ENCODE data around the gene INPPL1.
"Not testable (repeated sequence)": the region's sequence is repeated elsewhere in the genome, so short reads cannot be mapped to it uniquely, and the experiment has no call there.

Gene INPPL1

GRCh38 chr11:72244361-72245262, 20.0 kb downstream of the INPPL1 start:
- DNase-seq, result no peak

- DNase-seq, result no peak
Measured at GRCh38 chr11:72245263-72245816, 20.8 kb downstream of the INPPL1 start.

- DNase-seq, result no peak
Measured at GRCh38 chr11:72247584-72247983, 23.0 kb downstream of the INPPL1 start.

GRCh38 chr11:72249961-72250360, 25.4 kb downstream of the INPPL1 start:
- DNase-seq, result no peak

- DNase-seq, result no peak
Measured at GRCh38 chr11:72250661-72251464, 26.3 kb downstream of the INPPL1 start.

- DNase-seq, result no peak
Measured at GRCh38 chr11:72251614-72252013, 27.0 kb downstream of the INPPL1 start.

GRCh38 chr11:72253392-72253791, 28.8 kb downstream of the INPPL1 start:
- no peak for DNase-seq

GRCh38 chr11:72254299-72254993, 29.9 kb downstream of the INPPL1 start:
- DNase-seq, result no peak

- no peak for DNase-seq
Measured at GRCh38 chr11:72257570-72257969, 33.0 kb downstream of the INPPL1 start.

- no peak for DNase-seq
Measured at GRCh38 chr11:72259490-72259889, 34.9 kb downstream of the INPPL1 start.

GRCh38 chr11:72260574-72260973, 36.0 kb downstream of the INPPL1 start:
- no peak for DNase-seq

GRCh38 chr11:72263361-72263760, 38.8 kb downstream of the INPPL1 start:
- no peak for DNase-seq

GRCh38 chr11:72265951-72266350, 41.4 kb downstream of the INPPL1 start:
- DNase-seq, result no peak

GRCh38 chr11:72266960-72267359, 42.4 kb downstream of the INPPL1 start:
- not testable (repeated sequence) for DNase-seq

- DNase-seq, result no peak
Measured at GRCh38 chr11:72267956-72268617, 43.5 kb downstream of the INPPL1 start.

GRCh38 chr11:72271980-72272379, 47.4 kb downstream of the INPPL1 start:
- DNase-seq, result no peak

- DNase-seq, result no peak
Measured at GRCh38 chr11:72274435-72274834, 49.9 kb downstream of the INPPL1 start.

GRCh38 chr11:72278905-72279304, 54.3 kb downstream of the INPPL1 start:
- no peak for DNase-seq

GRCh38 chr11:72280037-72280436, 55.5 kb downstream of the INPPL1 start:
- no peak for DNase-seq

- DNase-seq, result no peak
Measured at GRCh38 chr11:72280726-72281315, 56.3 kb downstream of the INPPL1 start.

GRCh38 chr11:72283947-72284346, 59.4 kb downstream of the INPPL1 start:
- no peak for DNase-seq

GRCh38 chr11:72287293-72287692, 62.7 kb downstream of the INPPL1 start:
- no peak for DNase-seq

Data from stimulated activated naive CD4-positive, alpha-beta T cell treated with Interleukin-2 at 50 U/mL for 16 hours (primary cell).